NCI-H1105 (cell line): ENCODE measurements around the gene ARHGEF3.

Experiments
- DNase-seq: peaks from one replicate; lab custom pipeline; 2025; lab: John Stamatoyannopoulos, UW

The ARHGEF3 gene

GRCh38 chr3:56823421-56823926, 21.7 kb upstream of the ARHGEF3 start:
- DNase-seq, result no peak

GRCh38 chr3:56822501-56822900, 20.8 kb upstream of the ARHGEF3 start:
- no peak for DNase-seq

DNA sequence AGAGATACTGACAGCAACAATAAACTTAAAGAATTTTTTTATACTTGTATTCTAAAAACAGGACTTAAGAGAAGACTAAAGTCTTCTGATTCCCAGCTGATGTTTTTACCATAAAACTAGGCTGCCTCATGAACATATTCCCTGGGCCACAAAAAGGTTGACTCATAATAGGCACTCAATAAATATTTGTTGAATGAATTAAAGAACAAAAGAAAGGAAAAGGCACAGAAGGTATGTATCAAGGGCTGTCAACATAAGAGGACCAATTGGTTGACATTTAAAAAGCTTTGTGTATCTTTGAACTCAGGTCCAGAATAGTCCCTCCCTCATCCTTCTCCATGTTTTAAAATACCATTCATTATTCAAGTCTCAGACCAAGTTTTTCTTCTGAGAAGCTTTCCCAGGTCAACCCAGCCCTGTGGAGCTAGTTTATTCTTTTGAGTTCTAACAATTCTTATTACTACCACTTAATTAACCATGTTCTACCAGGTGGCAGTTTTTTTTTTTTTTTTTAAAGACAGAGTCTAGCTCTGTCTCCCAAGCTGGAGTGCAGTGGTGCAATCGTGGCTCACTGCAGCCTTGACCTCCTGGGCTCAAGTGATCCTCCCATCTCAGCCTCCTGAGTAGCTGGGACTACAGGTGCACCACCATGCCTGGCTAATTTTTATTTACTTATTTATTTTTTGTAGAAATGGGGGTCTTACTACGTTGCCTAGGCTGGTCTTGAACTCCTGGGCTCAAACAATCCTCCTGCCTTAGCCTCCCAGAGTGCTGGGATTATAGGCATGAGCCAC, 17.5 kb upstream of the ARHGEF3 start:
- no peak for DNase-seq

- no peak for DNase-seq
Observed at GRCh38 chr3:56818156-56818985, 16.6 kb upstream of the ARHGEF3 start.

GRCh38 chr3:56817646-56818045, 15.9 kb upstream of the ARHGEF3 start:
- no peak for DNase-seq

DNA sequence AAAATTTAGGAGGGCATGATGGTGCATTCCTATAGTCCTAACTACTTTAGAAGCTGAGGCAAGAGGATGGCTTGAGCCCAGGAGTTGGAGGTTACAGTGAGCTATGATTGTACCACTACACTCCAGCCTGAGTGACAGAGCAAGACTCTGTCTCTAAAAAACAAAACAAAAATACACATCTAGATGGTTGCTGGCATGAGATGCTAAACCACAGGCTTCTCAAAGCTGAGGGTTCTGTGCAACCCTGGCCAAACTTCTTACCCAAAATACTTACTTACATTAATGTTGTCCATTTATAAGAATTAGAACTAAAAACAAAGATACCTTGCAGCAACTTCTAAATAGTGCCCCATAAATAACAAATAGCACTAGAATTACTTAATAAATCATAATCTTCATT, 14.3 kb upstream of the ARHGEF3 start:
- DNase-seq, result no peak

- no peak for DNase-seq
Observed at GRCh38 chr3:56815589-56815988, 13.8 kb upstream of the ARHGEF3 start.

DNA sequence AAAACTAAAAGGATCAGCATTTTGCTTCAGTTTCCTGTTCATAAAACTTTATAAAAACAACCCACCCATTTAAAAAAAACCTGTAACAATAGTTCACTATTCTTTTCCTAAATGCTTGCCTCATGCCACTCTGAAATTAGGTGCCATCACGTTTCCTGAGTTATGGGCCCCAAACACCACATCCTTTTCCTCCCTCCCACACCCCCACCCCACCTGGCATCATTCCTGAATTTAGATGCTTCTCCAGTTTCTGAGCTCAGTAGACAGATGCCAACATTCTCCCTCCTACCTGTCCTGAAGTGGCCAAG, 11.9 kb upstream of the ARHGEF3 start:
- DNase-seq, result no peak

DNA sequence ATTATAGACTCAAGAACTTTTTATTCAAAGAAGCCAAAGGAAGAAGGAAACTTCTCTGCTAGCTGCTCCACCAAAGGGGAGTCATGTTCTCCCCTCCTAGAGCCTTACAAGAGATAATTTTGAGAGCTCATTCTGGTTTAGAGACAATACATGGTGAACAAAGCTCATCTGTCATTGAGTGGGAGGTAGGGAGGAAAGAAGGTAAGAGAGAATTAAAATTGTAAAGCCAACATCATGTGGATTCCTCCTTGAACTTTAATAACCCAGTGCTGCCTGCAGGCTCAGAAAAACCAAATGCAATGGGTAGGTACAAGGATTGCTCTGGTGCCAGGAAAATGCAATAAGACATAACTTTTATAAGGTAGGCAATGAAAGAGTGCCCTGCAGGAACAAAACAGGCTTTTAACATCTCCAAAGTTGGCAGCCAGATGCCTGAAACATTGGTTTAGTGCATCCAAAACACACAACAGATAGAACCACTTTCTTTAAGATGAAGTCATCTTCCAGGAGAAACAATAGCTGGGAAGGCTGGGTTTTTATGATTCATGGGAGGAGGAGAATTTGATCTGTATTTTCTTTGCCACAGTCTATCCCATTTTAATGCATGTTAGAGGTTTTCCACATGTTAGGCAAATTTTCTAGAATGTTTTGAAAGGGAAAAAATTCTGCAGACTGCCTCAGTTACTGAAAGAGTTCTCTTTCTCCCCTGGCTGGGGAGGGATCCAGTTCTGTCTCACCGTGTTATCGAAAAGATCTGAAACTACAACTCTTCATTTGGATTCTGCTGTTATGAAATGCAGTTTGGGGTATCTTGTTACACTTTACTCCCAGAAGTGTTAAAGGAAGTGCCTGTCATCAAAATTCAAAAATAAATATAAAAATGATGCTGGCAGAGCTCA, 11.3 kb upstream of the ARHGEF3 start:
- DNase-seq, result no peak

GRCh38 chr3:56811546-56812202, 9.9 kb upstream of the ARHGEF3 start:
- no peak for DNase-seq

DNA sequence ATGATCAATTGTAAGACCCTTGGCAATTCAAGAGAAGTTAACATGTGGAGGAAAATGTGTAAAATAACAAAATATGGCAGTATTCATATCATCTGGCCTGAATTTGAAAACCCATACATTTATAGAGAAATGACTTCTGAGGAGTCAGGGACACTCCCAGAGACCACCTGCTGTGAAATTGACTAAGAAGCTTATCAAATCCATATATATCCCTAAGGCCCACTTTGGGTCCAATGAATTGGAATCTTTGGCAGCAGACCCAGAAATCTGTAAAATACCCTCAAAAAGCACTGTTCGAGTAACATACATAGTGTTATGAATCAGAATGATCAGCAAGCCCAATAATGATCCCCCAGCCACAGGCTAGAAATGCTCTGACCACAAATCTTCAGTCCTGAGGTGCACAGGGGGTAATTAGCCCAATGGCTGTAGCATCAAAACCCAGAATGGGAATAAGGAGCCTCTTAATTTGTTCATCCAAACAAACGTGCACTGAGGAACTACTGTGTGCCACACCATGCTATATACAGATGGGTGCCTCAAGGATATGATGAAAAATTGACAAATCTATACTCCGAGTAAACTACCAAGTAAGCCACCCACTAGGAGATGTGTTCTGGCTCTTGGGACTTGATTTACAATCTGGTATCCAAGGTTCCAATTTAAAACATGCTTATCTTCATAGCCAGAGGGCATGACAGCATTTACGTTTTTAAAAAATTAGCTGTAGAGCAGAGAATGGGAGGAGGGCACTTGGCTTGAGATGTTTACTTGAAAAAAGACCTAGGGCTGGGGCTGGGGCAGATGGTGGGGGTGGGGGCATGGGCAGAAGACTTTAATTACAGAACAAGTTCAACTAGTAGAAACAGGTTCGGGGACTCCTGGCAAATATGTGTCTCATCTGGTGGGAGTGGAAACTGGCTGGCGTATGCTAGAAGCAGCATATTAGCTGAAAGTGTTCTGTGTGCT, 9.1 kb upstream of the ARHGEF3 start:
- DNase-seq, result no peak

- no peak for DNase-seq
Observed at GRCh38 chr3:56806407-56806806, 4.7 kb upstream of the ARHGEF3 start.

DNA sequence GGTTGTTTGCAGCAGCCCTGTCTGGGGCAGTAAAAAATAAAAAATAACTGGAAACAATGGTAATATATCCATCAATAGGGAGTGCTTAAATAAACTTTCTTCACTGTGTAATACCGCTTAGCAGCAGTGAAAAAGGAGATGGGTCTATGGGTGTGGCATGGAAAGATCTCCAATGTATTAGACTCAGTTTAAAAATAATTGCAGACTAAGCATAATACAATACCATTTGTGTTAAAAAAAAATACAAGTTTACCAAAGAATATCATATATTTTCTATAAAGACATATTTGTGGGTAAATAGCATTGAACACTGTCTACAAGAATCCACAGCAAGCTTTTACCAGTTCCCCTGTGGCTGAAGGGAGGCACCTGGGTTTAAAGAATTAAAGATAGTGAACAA, 1.0 kb upstream of the ARHGEF3 start:
- DNase-seq, result no peak

DNA sequence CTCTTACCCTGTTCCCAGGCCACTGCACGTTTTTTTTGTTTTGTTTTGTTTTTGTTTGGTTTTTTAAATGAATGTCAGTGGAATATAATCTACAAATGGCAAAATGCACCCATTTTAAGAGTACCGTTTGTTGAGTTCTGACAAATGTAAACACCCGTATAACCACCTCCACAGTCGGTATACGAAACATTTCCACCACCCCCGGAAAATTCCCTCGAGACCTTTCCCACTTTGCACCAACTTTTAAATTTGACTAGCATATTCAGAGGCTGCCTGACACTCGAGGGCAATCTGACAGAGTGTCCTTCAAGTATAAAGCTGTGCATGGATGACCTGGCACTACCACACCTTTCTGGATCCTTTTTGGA, 613 bp upstream of the ARHGEF3 start:
- DNase-seq, result no peak

- DNase-seq, result no peak
Observed at GRCh38 chr3:56800832-56801661, 702 bp downstream of the ARHGEF3 start.

DNA sequence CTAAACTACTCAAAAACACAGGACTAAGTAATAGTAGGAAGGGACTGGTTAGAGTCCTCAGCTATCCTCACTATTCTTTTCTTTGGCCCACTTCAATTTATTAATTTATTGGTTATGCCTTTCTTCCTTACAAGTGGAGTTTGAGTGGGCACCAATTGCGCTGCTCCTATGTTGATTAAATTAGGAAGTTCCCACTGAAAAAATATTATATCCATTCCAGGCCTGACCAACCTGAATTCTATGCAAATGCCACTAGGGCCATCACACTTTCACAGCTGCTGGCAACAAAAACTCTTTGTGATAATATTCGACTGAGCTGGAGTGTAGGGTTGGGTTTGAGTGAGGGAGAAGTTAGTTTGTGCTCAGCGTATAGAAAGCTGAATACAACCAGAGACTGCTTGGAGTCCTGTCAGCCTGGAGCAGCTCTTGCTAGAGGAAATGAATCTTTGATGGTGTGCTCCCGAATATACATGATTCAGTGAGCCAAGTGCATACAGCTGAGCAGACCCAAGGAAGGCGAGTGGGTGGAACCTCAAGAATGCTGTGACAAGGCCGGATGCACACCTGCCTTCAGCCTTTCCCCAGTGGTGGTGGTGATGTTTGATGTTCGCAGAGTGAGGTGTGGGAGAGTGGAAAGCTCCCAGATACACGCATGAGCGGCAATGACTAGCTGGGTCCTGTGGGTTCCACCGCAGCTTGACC, 1.5 kb downstream of the ARHGEF3 start:
- DNase-seq, result no peak

- DNase-seq, result peak; percentile 41
Observed at GRCh38 chr3:56799251-56799882, 2.4 kb downstream of the ARHGEF3 start.

GRCh38 chr3:56796996-56797395, 4.8 kb downstream of the ARHGEF3 start:
- no peak for DNase-seq

DNA sequence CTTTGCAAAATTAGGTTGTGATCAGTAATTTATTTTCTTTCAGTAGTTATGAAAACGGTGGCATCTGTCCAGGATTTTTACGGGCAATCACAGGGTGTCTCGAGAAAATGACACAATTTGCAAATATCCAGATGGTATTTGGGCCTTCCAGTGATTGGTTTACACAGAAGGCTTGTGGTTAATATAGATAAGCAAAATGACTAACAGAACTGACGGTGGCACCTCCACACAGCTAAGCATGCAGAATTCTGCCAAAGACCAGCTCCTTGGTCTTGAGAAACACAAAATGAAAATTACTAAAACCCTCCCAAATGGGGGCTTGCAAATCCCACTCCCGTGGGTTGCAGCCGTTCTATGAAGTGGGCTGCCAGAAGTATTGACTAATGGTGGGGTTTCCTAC, 5.5 kb downstream of the ARHGEF3 start:
- no peak for DNase-seq
